Mononuclear cell (primary cell): ENCODE measurements around the gene CFB. TPM values are rescaled to one million over a fixed set of nuclear protein-coding genes. Genes with fewer than 3 reads are reported as not detected.
"Not testable (repeated sequence)": the region's sequence is repeated elsewhere in the genome, so short reads cannot be mapped to it uniquely, and the experiment has no call there.

Experiments
- H3K27me3 ChIP-seq: 2 replicates; pipeline ENCODE4 v1.6.0; 2011; ENCODE audit warnings: low read length, control low read depth; ENCODE audit not compliant: insufficient read depth
- H3K4me1 ChIP-seq: 2 replicates; pipeline ENCODE4 v1.5.1; 2011; ENCODE audit warnings: mild to moderate bottlenecking, low read length, control low read depth; ENCODE audit not compliant: insufficient read depth
- H3K4me3 ChIP-seq: 2 replicates; pipeline ENCODE4 v1.5.1; 2011; ENCODE audit warnings: mild to moderate bottlenecking, low read length, moderate library complexity
- H3K9me3 ChIP-seq: 2 replicates; pipeline ENCODE4 v1.5.1; 2011; ENCODE audit warnings: low read depth, mild to moderate bottlenecking, control low read depth, low read length
- total RNA-seq: library from RNA; depleted of rRNA; stranded (reverse); fragments of >200 nt; gene quantifications from one replicate; pipeline ENCODE4 v1.2.3, GENCODE V29; 2012

Gene CFB
- total RNA-seq, 1 donor = 3.1 TPM

GRCh38 chr6:31928672-31928939 lies 17.3 kb upstream of the CFB start:
- H3K9me3 ChIP-seq = no peaks in the 10 kb centered on the region
- H3K4me1 ChIP-seq = peaks cover 5% of the 10 kb centered on the region
- no peak overlapping the region for H3K4me3 ChIP-seq
- no peaks in the 10 kb centered on the region for H3K27me3 ChIP-seq

- H3K27me3 ChIP-seq = no peaks in the 10 kb centered on the region
- H3K4me1 ChIP-seq = peaks cover 5% of the 10 kb centered on the region
- no peaks in the 10 kb centered on the region for H3K9me3 ChIP-seq
- H3K4me3 ChIP-seq = no peak overlapping the region
Measured at GRCh38 chr6:31930962-31931361, 14.9 kb upstream of the CFB start.

- H3K4me1 ChIP-seq, H3K9me3 ChIP-seq, H3K27me3 ChIP-seq, H3K4me3 ChIP-seq: not testable (repeated sequence)
Measured at GRCh38 chr6:31932137-31932536, 13.8 kb upstream of the CFB start.

GRCh38 chr6:31933537-31933936 lies 12.4 kb upstream of the CFB start:
- Histone ChIP-seq H3K4me3 (no peak overlapping the region), H3K27me3 (no peaks in the 10 kb centered on the region), H3K9me3 (no peaks in the 10 kb centered on the region), H3K4me1 (peaks cover 5% of the 10 kb centered on the region)

- Histone ChIP-seq H3K27me3 (no peaks in the 10 kb centered on the region), H3K9me3 (no peaks in the 10 kb centered on the region), H3K4me3 (no peak overlapping the region), H3K4me1 (no peaks in the 10 kb centered on the region)
Measured at GRCh38 chr6:31935021-31935420, 10.9 kb upstream of the CFB start.

GRCh38 chr6:31935823-31936222 lies 10.1 kb upstream of the CFB start:
- Histone ChIP-seq H3K27me3 (no peaks in the 10 kb centered on the region), H3K4me1 (no peaks in the 10 kb centered on the region), H3K4me3 (no peak overlapping the region), H3K9me3 (no peaks in the 10 kb centered on the region)

GRCh38 chr6:31940256-31940664 lies 5.6 kb upstream of the CFB start:
- no peaks in the 10 kb centered on the region for H3K4me1 ChIP-seq
- no peaks in the 10 kb centered on the region for H3K27me3 ChIP-seq
- no peak overlapping the region for H3K4me3 ChIP-seq
- H3K9me3 ChIP-seq = no peaks in the 10 kb centered on the region

GRCh38 chr6:31943742-31944141 lies 2.2 kb upstream of the CFB start:
- Histone ChIP-seq H3K9me3 (no peaks in the 10 kb centered on the region), H3K27me3 (no peaks in the 10 kb centered on the region), H3K4me3 (no peak overlapping the region), H3K4me1 (no peaks in the 10 kb centered on the region)

GRCh38 chr6:31945154-31945506 lies 765 bp upstream of the CFB start:
- no peaks in the 10 kb centered on the region for H3K27me3 ChIP-seq
- no peaks in the 10 kb centered on the region for H3K4me1 ChIP-seq
- no peak overlapping the region for H3K4me3 ChIP-seq
- H3K9me3 ChIP-seq = no peaks in the 10 kb centered on the region

GRCh38 chr6:31946370-31946885 lies 533 bp downstream of the CFB start:
- H3K4me3 ChIP-seq = no peak overlapping the region
- H3K9me3 ChIP-seq = no peaks in the 10 kb centered on the region
- H3K27me3 ChIP-seq = no peaks in the 10 kb centered on the region
- no peaks in the 10 kb centered on the region for H3K4me1 ChIP-seq

GRCh38 chr6:31947070-31947675 lies 1.3 kb downstream of the CFB start:
- no peaks in the 10 kb centered on the region for H3K9me3 ChIP-seq
- H3K4me1 ChIP-seq = no peaks in the 10 kb centered on the region
- H3K27me3 ChIP-seq = no peaks in the 10 kb centered on the region
- H3K4me3 ChIP-seq = no peak overlapping the region

- no peak overlapping the region for H3K4me3 ChIP-seq
- H3K9me3 ChIP-seq = no peaks in the 10 kb centered on the region
- H3K4me1 ChIP-seq = no peaks in the 10 kb centered on the region
- H3K27me3 ChIP-seq = no peaks in the 10 kb centered on the region
Measured at GRCh38 chr6:31947864-31948263, 2.0 kb downstream of the CFB start.

GRCh38 chr6:31948306-31948705 lies 2.4 kb downstream of the CFB start:
- no peaks in the 10 kb centered on the region for H3K27me3 ChIP-seq
- no peaks in the 10 kb centered on the region for H3K4me1 ChIP-seq
- no peaks in the 10 kb centered on the region for H3K9me3 ChIP-seq
- no peak overlapping the region for H3K4me3 ChIP-seq

GRCh38 chr6:31948753-31949413 lies 3.0 kb downstream of the CFB start:
- H3K27me3 ChIP-seq = no peaks in the 10 kb centered on the region
- H3K4me1 ChIP-seq = no peaks in the 10 kb centered on the region
- H3K4me3 ChIP-seq = no peak overlapping the region
- H3K9me3 ChIP-seq = no peaks in the 10 kb centered on the region

GRCh38 chr6:31949926-31950548 lies 4.1 kb downstream of the CFB start:
- H3K9me3 ChIP-seq = no peaks in the 10 kb centered on the region
- H3K27me3 ChIP-seq = no peaks in the 10 kb centered on the region
- no peaks in the 10 kb centered on the region for H3K4me1 ChIP-seq
- H3K4me3 ChIP-seq = no peak overlapping the region
